Measurements from ENCODE around the gene LARP4B.
"Not testable (repeated sequence)": the region's sequence is repeated elsewhere in the genome, so short reads cannot be mapped to it uniquely, and the experiment has no call there.

Gene LARP4B

GRCh38 chr10:955820-956217 is 24.3 kb upstream of the LARP4B start:
- no peak for DNase-seq

- DNase-seq = no peak
Observed at GRCh38 chr10:955127-955819, 23.8 kb upstream of the LARP4B start.

- DNase-seq = no peak
Observed at GRCh38 chr10:954396-954795, 22.9 kb upstream of the LARP4B start.

- DNase-seq = no peak
Observed at GRCh38 chr10:953836-954235, 22.3 kb upstream of the LARP4B start.

GRCh38 chr10:949446-949845 is 17.9 kb upstream of the LARP4B start:
- DNase-seq = no peak

- no peak for DNase-seq
Observed at GRCh38 chr10:948347-948746, 16.8 kb upstream of the LARP4B start.

- no peak for DNase-seq
Observed at GRCh38 chr10:947881-948280, 16.4 kb upstream of the LARP4B start.

GRCh38 chr10:947051-947450 is 15.5 kb upstream of the LARP4B start:
- DNase-seq = no peak

GRCh38 chr10:945778-946177 is 14.3 kb upstream of the LARP4B start:
- DNase-seq = no peak

- peak; percentile 37 for DNase-seq
Observed at GRCh38 chr10:944034-944831, 12.7 kb upstream of the LARP4B start.

- no peak for DNase-seq
Observed at GRCh38 chr10:943334-944033, 12.0 kb upstream of the LARP4B start.

- DNase-seq = no peak
Observed at GRCh38 chr10:938941-939678, 7.6 kb upstream of the LARP4B start.

GRCh38 chr10:934746-935406 is 3.4 kb upstream of the LARP4B start:
- no peak for DNase-seq

- DNase-seq = not testable (repeated sequence)
Observed at GRCh38 chr10:934165-934564, 2.7 kb upstream of the LARP4B start.

- no peak for DNase-seq
Observed at GRCh38 chr10:932589-932988, 1.1 kb upstream of the LARP4B start.

- peak; percentile 4 for DNase-seq
Observed at GRCh38 chr10:930625-931325, 730 bp downstream of the LARP4B start.

GRCh38 chr10:929960-930624 is 1.4 kb downstream of the LARP4B start:
- no peak for DNase-seq

GRCh38 chr10:927131-927530 is 4.4 kb downstream of the LARP4B start:
- no peak for DNase-seq

GRCh38 chr10:926075-926698 is 5.3 kb downstream of the LARP4B start:
- DNase-seq = no peak

- DNase-seq = no peak
Observed at GRCh38 chr10:924524-924859, 7.0 kb downstream of the LARP4B start.
